GM23338 (cell line): Measurements from ENCODE around the gene WWOX. TPM values are rescaled to one million over a fixed set of nuclear protein-coding genes. Genes with fewer than 3 reads are reported as not detected.

Source experiments
- ATAC-seq: fragments of 200-7000 bp; cut with Tn5 transposase; 3 replicates; pipeline ENCODE4 v1.9.1; 2020
- DNase-seq: peaks from one replicate; pipeline ENCODE4 v3.0.0-alpha.2; 2015; ENCODE audit warnings: low spot score
- H2AFZ ChIP-seq: fragments of 200-600 bp; sonication (generic); 2 replicates; pipeline ENCODE4 v1.8.0; 2016; ENCODE audit warnings: antibody characterized with exemption, mild to moderate bottlenecking, moderate library complexity
- H3F3A ChIP-seq: fragments of 200-600 bp; sonication (generic); replicated peaks from 2 replicates; pipeline ENCODE4 v1.8.0; 2017; ENCODE audit warnings: antibody characterized with exemption, mixed run types, low read depth
- H3K27ac ChIP-seq: fragments of 200-600 bp; sonication (generic); 2 replicates; pipeline ENCODE4 v1.6.1; 2016; ENCODE audit warnings: low read depth
- H3K27me3 ChIP-seq: fragments of 200-600 bp; sonication (generic); 2 replicates; pipeline ENCODE4 v1.8.0; 2016; ENCODE audit warnings: mild to moderate bottlenecking, mixed run types, moderate library complexity; ENCODE audit not compliant: insufficient read depth
- H3K36me3 ChIP-seq: fragments of 200-600 bp; sonication (generic); 2 replicates; pipeline ENCODE4 v1.8.0; 2016; ENCODE audit warnings: mild to moderate bottlenecking; ENCODE audit not compliant: insufficient read depth
- H3K4me1 ChIP-seq: fragments of 200-600 bp; sonication (generic); 2 replicates; pipeline ENCODE4 v1.8.0; 2016; ENCODE audit warnings: mild to moderate bottlenecking, moderate library complexity; ENCODE audit not compliant: insufficient read depth
- H3K4me2 ChIP-seq: fragments of 200-600 bp; sonication (generic); 2 replicates; pipeline ENCODE4 v1.7.1; 2017; ENCODE audit warnings: mixed run types
- H3K4me3 ChIP-seq: fragments of 200-600 bp; sonication (generic); 2 replicates; pipeline ENCODE4 v1.6.1; 2016; ENCODE audit warnings: mixed run types
- H3K79me2 ChIP-seq: fragments of 200-600 bp; sonication (generic); replicated peaks from 2 replicates; pipeline ENCODE4 v1.8.0; 2017; ENCODE audit warnings: mild to moderate bottlenecking; ENCODE audit not compliant: insufficient read depth
- H3K9me2 ChIP-seq: fragments of 200-600 bp; sonication (generic); 2 replicates; pipeline ENCODE4 v1.8.0; 2017; ENCODE audit not compliant: insufficient read depth
- H4K20me1 ChIP-seq: fragments of 200-600 bp; sonication (generic); replicated peaks from 2 replicates; pipeline ENCODE4 v1.8.0; 2017; ENCODE audit warnings: mild to moderate bottlenecking; ENCODE audit not compliant: insufficient read depth
- H3K27ac Mint-ChIP-seq: 2 replicates; pipeline ENCODE4 v1.8.0; 2020; ENCODE audit warnings: inconsistent platforms, mild to moderate bottlenecking, moderate library complexity, mixed read lengths
- H3K27me3 Mint-ChIP-seq: 3 replicates; pipeline ENCODE4 v1.8.0; 2022; ENCODE audit warnings: low read depth, mild to moderate bottlenecking, moderate library complexity, mixed read lengths, inconsistent platforms; ENCODE audit not compliant: insufficient read depth, poor library complexity
- H3K36me3 Mint-ChIP-seq: 3 replicates; pipeline ENCODE4 v1.8.0; 2021; ENCODE audit warnings: low read depth, mild to moderate bottlenecking, inconsistent platforms, moderate library complexity, mixed read lengths
- H3K4me1 Mint-ChIP-seq: 3 replicates; pipeline ENCODE4 v1.8.0; 2020; ENCODE audit warnings: mild to moderate bottlenecking, inconsistent platforms, mixed read lengths
- H3K4me3 Mint-ChIP-seq: 3 replicates; pipeline ENCODE4 v1.8.0; 2021; ENCODE audit warnings: moderate library complexity, mild to moderate bottlenecking, inconsistent platforms, mixed read lengths
- H3K9me3 Mint-ChIP-seq: 3 replicates; pipeline ENCODE4 v1.8.0; 2020; ENCODE audit warnings: moderate library complexity, mild to moderate bottlenecking, inconsistent platforms, mixed read lengths
- POLR2AphosphoS5 ChIP-seq: IDR thresholded peaks from 2 replicates; pipeline ENCODE4 v1.6.1; 2016; ENCODE audit warnings: antibody characterized with exemption, low read depth
- REST ChIP-seq: IDR thresholded peaks from one replicate; pipeline ENCODE4 v1.6.1; 2018; ENCODE audit warnings: antibody characterized with exemption; ENCODE audit not compliant: unreplicated experiment
- polyA plus RNA-seq: library from polyadenylated mRNA; unstranded; fragments of >200 nt; fragmentation: Nextera tagmentation; extraction: Ambion mirVana; gene quantifications from 2 replicates; pipeline ENCODE4 v1.2.1, GENCODE V29; 2016
- total RNA-seq: library from RNA; depleted of rRNA; stranded (reverse); fragments of >200 nt; shearing (Covaris generic); gene quantifications from 2 replicates; pipeline ENCODE4 v1.2.3, GENCODE V29; 2014
- TF ChIP-seq, protein P1 (sequence below): fragments of 250-450 bp; sonication (Bioruptor Pico); IDR thresholded peaks from 2 replicates; pipeline ENCODE4 v1.5.0; 2020; ENCODE audit warnings: mild to moderate bottlenecking, moderate library complexity

WWOX gene
- total and polyA plus RNA-seq, 2 experiments from 2014 or later, result 10.0 to 19.3 TPM

DNA sequence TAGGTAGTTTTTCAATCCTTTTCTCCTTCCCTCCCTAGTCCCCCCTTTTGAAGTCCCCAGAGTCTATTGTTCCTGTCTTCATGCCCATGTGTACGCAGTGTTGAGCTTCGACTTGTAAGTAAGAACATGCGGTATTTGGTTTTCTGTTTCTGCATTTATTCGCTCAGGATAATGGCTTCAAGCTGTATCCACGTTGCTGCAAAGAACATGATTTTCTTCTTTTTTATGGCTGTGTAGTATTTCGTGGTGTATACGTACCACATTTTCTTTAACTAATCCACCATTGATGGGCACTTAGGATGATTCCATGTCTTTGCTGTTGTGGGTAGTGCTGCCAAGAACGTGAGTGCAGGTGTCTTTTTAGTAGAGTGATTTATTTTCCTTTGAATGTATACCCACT lies 651.2 kb downstream of the WWOX start:
- Mint-ChIP-seq H3K9me3 (no peaks in the 10 kb centered on the region), H3K27ac (no peak overlapping the region), H3K4me1 (peaks cover 12% of the 10 kb centered on the region; the same call in 2 of the 3 replicates), H3K36me3 (no peaks in the 10 kb centered on the region), H3K27me3 (peaks cover 2% of the 10 kb centered on the region), H3K4me3 (no peak overlapping the region)
- Histone ChIP-seq H3K36me3 (no peaks in the 10 kb centered on the region), H2AFZ (no peak overlapping the region), H3F3A (no peaks in the 10 kb centered on the region), H4K20me1 (no peaks in the 10 kb centered on the region; the same call in 1 of the 2 replicates), H3K4me3 (no peak overlapping the region), H3K27ac (no peak overlapping the region), H3K4me1 (peaks cover 8% of the 10 kb centered on the region), H3K4me2 (no peak overlapping the region), H3K27me3 (no peaks in the 10 kb centered on the region), H3K9me2 (no peaks in the 10 kb centered on the region), H3K79me2 (no peaks in the 10 kb centered on the region)
- no peak for DNase-seq
- TF ChIP-seq POLR2AphosphoS5, result no peak
- TF ChIP-seq, protein P1, sequence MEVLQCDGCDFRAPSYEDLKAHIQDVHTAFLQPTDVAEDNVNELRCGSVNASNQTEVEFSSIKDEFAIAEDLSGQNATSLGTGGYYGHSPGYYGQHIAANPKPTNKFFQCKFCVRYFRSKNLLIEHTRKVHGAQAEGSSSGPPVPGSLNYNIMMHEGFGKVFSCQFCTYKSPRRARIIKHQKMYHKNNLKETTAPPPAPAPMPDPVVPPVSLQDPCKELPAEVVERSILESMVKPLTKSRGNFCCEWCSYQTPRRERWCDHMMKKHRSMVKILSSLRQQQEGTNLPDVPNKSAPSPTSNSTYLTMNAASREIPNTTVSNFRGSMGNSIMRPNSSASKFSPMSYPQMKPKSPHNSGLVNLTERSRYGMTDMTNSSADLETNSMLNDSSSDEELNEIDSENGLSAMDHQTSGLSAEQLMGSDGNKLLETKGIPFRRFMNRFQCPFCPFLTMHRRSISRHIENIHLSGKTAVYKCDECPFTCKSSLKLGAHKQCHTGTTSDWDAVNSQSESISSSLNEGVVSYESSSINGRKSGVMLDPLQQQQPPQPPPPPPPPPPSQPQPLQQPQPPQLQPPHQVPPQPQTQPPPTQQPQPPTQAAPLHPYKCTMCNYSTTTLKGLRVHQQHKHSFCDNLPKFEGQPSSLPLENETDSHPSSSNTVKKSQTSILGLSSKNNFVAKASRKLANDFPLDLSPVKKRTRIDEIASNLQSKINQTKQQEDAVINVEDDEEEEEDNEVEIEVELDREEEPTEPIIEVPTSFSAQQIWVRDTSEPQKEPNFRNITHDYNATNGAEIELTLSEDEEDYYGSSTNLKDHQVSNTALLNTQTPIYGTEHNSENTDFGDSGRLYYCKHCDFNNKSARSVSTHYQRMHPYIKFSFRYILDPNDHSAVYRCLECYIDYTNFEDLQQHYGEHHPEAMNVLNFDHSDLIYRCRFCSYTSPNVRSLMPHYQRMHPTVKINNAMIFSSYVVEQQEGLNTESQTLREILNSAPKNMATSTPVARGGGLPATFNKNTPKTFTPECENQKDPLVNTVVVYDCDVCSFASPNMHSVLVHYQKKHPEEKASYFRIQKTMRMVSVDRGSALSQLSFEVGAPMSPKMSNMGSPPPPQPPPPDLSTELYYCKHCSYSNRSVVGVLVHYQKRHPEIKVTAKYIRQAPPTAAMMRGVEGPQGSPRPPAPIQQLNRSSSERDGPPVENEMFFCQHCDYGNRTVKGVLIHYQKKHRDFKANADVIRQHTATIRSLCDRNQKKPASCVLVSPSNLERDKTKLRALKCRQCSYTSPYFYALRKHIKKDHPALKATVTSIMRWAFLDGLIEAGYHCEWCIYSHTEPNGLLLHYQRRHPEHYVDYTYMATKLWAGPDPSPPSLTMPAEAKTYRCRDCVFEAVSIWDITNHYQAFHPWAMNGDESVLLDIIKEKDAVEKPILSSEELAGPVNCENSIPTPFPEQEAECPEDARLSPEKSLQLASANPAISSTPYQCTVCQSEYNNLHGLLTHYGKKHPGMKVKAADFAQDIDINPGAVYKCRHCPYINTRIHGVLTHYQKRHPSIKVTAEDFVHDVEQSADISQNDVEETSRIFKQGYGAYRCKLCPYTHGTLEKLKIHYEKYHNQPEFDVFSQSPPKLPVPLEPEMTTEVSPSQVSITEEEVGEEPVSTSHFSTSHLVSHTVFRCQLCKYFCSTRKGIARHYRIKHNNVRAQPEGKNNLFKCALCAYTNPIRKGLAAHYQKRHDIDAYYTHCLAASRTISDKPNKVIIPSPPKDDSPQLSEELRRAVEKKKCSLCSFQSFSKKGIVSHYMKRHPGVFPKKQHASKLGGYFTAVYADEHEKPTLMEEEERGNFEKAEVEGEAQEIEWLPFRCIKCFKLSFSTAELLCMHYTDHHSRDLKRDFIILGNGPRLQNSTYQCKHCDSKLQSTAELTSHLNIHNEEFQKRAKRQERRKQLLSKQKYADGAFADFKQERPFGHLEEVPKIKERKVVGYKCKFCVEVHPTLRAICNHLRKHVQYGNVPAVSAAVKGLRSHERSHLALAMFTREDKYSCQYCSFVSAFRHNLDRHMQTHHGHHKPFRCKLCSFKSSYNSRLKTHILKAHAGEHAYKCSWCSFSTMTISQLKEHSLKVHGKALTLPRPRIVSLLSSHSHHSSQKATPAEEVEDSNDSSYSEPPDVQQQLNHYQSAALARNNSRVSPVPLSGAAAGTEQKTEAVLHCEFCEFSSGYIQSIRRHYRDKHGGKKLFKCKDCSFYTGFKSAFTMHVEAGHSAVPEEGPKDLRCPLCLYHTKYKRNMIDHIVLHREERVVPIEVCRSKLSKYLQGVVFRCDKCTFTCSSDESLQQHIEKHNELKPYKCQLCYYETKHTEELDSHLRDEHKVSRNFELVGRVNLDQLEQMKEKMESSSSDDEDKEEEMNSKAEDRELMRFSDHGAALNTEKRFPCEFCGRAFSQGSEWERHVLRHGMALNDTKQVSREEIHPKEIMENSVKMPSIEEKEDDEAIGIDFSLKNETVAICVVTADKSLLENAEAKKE (CRISPR knock-in tag), result no peak
- ATAC-seq, result no peak

GRCh38 chr16:78751601-78752000 lies 652.1 kb downstream of the WWOX start:
- H3K27ac ChIP-seq, result no peak overlapping the region
- H3K9me2 ChIP-seq, result no peaks in the 10 kb centered on the region
- peaks cover 12% of the 10 kb centered on the region; the same call in 2 of the 3 replicates for H3K4me1 Mint-ChIP-seq
- H3K4me2 ChIP-seq, result no peak overlapping the region
- no peak overlapping the region for H3K27ac Mint-ChIP-seq
- no peaks in the 10 kb centered on the region; the same call in 1 of the 2 replicates for H4K20me1 ChIP-seq
- peaks cover 8% of the 10 kb centered on the region for H3K4me1 ChIP-seq
- H3K36me3 ChIP-seq, result no peaks in the 10 kb centered on the region
- ATAC-seq (no peak), DNase-seq (no peak)
- H2AFZ ChIP-seq, result no peak overlapping the region
- no peaks in the 10 kb centered on the region for H3K27me3 ChIP-seq
- H3K9me3 Mint-ChIP-seq, result no peaks in the 10 kb centered on the region
- no peak for TF ChIP-seq REST
- H3K4me3 Mint-ChIP-seq, result no peak overlapping the region
- no peak overlapping the region for H3K4me3 ChIP-seq
- no peaks in the 10 kb centered on the region for H3K79me2 ChIP-seq
- no peaks in the 10 kb centered on the region for H3F3A ChIP-seq
- no peaks in the 10 kb centered on the region for H3K27me3 Mint-ChIP-seq
- no peaks in the 10 kb centered on the region for H3K36me3 Mint-ChIP-seq
